GM19467 (cell line): ENCODE data around the gene MAML2.

Source experiments
- ATAC-seq: cut with Tn5 transposase; IDR thresholded peaks from one replicate; pipeline ENCODE4 v1.9.1; 2021; ENCODE audit warnings: mild to moderate bottlenecking, moderate library complexity; ENCODE audit not compliant: unreplicated experiment

The MAML2 gene

GRCh38 chr11:96318850-96319249 is 24.1 kb downstream of the MAML2 start:
- no peak for ATAC-seq

DNA sequence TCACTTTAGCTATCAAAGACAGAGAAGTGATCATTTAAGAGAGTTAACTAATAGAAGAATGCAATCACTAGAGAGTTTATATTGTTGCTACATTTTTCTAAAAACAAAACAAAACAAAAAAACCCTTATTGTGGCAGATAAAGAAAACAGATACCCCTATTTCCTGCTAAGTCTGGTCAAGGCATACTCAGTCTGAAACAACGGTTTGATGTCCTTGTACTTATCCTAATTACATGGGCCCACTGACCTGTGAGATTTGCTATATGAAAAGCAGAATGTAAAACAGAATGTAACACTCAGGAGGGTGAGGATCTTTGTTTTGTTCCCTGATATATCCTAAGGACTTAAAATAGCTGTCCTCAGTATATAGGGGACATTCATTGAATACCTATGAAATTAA is 24.6 kb downstream of the MAML2 start:
- ATAC-seq = no peak

- no peak for ATAC-seq
These were observed 25.0 kb downstream of the MAML2 start for GRCh38 chr11:96317985-96318384.

DNA sequence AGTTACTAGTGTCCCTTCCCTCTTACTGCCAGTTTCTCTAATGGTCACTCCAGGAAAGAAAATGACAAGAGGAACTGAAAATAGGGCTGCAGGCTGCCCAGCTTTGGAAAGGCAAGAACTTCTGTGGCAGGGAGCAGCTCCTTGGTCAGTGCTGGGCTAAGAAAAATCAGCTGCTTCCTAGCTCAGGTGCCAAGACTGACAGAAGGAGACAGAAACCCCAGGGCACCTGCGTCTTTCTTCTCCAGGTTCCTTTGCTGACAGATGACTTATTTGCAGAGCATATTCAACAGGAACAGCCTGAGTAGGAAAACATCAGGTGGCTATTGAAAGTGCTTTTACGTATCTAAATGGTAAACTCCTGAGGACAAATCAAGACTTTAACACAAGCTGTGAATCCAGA is 25.4 kb downstream of the MAML2 start:
- no peak for ATAC-seq

- no peak for ATAC-seq
These were observed 26.1 kb downstream of the MAML2 start for GRCh38 chr11:96316869-96317268.

GRCh38 chr11:96315476-96315875 is 27.5 kb downstream of the MAML2 start:
- no peak for ATAC-seq

GRCh38 chr11:96314326-96315020 is 28.5 kb downstream of the MAML2 start:
- ATAC-seq = no peak

- ATAC-seq = no peak
These were observed 29.8 kb downstream of the MAML2 start for GRCh38 chr11:96313163-96313562.

DNA sequence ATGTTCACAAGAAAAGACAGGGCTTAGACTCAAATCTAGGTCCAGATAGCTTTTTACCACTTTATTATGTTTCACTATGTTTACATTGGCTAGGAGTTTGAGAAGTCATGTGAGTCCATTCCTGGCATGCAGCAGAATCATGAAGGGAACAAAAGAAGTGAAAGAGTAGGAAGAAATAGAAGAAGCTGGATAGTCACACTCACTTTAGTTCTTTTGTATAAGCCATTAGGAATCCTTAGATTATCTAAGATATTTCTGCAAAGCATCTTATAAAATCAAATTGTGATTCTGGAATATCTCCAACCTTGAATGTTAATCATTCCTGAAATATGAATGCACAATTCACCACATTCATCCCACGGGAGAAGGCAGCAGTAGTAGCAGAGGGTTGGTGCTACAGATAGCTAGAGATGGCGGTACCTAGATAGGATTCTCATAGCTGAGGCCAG is 31.9 kb downstream of the MAML2 start:
- ATAC-seq = no peak

GRCh38 chr11:96310236-96310635 is 32.8 kb downstream of the MAML2 start:
- no peak for ATAC-seq

DNA sequence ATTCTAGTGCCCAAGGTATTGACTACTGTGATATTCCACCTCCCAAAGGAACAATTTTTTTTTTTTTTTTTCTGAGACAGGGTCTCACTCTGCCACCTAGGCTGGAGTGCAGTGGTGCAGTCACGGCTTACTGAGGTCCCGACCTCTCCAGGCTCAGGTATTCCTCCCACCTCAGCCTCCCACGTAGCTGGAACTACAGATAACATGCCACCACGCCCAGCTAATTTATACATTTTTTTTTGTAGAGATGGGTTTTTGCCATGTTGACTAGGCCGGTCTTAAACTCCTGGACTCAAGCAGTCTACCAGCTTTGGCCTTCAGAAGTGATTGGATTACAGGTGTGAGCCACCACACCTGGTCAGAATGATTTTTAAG is 33.4 kb downstream of the MAML2 start:
- ATAC-seq = no peak

- ATAC-seq = no peak
These were observed 33.9 kb downstream of the MAML2 start for GRCh38 chr11:96309016-96309642.

GRCh38 chr11:96307776-96308140 is 35.2 kb downstream of the MAML2 start:
- no peak for ATAC-seq

DNA sequence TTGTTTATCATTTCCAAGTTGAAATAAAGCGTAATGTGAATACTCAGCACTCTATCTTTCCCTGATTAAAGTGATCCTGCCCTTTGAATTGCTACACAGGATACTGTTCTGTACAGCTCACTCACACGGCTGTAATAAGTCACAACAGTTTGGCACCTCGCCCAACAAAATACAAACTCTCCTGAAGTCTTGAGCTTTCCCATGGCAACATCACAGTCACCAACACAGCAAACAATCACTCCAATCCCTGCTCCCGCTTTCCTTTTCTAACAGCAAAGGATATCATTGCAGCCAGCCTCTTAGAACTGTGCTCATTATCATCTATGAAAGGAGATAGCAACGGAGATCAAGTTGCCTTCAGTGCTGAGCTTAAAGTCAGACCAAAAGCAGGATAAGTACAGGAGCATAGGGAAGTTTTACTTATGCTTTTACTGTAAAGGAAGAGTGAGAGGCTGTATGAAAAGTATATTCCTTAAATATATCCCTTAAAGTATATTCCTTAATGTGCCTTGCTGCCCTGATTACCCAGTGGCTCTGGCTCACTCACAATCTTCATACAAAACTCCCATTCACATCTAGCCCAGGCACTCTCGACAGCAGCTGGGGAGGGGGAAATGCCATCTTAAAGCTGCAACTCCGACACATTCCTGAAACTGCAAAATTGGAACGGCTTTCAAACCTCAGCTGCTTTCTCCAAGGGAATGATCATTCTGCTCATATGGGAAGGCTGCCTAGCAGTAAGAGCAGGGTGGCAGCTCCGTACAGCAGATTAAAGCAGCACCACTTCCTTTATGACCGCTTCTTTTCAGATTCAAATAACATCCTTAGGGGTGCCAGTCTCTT is 35.8 kb downstream of the MAML2 start:
- no peak for ATAC-seq

DNA sequence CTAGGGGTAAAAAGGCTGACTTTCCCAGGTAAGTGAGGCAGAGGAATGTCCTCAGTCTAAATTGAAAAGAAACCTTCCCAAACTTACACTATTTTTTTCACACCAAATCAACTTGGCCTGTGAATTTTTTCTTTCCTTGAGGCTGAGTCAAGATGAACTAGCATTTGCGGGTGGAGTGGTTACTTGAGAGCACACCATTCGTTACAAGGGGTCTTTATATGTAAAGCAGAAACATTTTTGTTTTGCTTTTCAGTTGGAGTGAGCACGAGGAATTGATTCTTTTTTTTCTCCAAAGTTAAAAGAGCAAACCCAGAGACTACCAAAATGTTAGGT is 36.4 kb downstream of the MAML2 start:
- ATAC-seq = no peak

- ATAC-seq = no peak
These were observed 36.9 kb downstream of the MAML2 start for GRCh38 chr11:96306071-96306470.

DNA sequence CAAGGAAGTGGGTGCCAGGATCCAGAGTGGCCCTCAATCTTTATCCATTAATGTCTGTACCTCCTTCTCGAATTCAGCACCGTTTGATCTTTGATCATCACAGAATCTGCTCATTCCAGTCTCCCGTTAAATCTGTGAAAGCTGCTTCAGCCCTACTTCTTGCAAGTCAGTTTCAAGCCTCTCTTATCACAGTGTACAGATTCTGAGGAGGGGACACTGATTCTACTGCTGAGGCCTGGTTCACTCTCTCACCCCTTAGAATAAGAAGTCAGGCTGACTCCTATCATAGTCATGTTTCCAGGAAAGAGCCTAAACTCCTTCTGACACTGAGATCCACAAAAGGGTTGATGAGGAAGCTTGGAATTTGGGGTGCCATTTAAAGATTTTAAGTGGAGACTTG is 39.0 kb downstream of the MAML2 start:
- no peak for ATAC-seq

DNA sequence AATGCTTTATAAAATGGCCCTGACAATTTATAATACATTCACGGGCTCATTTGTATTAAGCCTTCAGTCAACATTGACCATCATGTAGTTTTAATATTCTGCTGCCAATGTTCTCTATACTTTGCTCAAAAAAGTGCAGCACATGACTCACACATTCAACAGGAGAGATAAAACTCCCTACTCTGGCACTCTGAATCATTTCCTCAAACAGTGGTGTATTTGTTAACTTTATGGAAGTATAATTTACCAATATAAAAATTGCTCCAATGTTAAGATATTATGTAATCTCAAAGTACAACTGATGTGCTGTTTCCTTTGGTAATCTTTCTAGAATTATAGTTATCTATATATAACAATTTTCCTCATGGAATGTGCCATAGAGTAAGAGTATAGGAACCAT is 39.9 kb downstream of the MAML2 start:
- ATAC-seq = no peak

DNA sequence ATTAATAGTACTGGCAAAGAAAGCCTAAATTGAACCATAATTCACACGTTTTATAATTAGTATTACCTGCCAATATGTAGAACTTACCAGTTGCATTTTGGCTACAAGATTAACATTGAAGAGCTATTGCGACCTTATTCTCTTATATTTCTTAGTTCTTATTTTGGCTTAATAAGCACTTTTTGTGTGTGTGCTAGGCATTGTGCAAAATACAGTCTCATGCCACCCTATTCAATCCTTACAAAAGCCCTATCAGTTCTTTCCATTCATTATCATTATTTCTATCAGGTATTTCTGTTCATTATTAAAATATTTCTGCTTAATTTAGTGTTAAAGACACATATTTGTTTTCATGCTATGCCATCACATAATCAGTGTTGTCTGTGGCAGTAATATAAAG is 41.2 kb downstream of the MAML2 start:
- ATAC-seq = no peak

GRCh38 chr11:96299155-96299888 is 43.7 kb downstream of the MAML2 start:
- no peak for ATAC-seq

DNA sequence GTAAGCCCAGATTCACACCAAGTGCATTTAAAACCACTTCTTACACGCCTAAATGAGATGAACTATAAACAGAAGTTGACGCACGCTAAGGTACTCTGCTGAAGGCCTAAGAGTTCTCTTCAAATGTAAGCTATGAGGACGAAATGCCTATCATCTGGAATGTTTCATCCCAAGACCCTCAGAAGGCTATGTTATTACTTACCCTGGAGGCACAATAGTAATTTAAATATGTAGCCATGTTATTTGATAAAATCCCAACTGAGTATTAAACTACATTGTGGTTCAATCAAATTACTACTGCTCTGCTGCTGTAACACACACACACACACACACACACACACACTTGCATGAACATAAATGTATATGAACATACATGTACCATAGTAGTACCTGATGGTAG is 47.6 kb downstream of the MAML2 start:
- no peak for ATAC-seq
